Skin epidermis (tissue), 12 donors: Measurements from ENCODE around the gene PALM.

Experiments used
- H3K27ac ChIP-seq, 21 experiments: fragments of 200-600 bp; sonication (generic) in 11 of 21; one replicate each; pipeline ENCODE4 v1.5.0; 2020; ENCODE audit warnings: mild to moderate bottlenecking in 3 of 21, inconsistent platforms in 2 of 21, moderate library complexity in 2 of 21
- H3K4me3 ChIP-seq, 7 experiments: fragments of 200-600 bp; sonication (generic) in 2 of 7; one replicate each; pipeline ENCODE4 v1.5.0; 2020; ENCODE audit warnings: inconsistent platforms in 2 of 7, mild to moderate bottlenecking in 2 of 7, moderate library complexity in 1 of 7

The PALM gene

DNA sequence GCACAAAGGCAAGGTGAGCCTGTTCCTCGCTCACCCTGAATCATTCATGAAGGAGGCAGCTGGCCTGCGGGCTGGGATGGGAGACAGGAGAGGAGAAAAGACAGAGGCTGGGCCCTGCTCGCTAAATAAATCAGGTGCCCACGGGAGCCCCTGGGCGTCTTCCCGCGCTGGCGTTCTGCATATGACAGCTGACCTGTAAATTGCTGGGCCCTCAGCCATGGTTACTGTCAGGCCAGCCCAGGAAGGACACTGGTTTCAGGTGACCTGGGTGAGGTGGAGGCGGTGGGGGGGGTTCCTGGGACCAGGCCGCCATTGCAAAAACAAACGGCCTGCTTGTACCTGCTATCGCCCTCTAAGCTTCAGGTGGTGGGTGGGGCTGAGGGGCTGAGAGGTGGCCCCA is 85.1 kb downstream of the PALM start:
- no peak overlapping the region for H3K27ac ChIP-seq
- H3K4me3 ChIP-seq, result no peak overlapping the region

GRCh38 chr19:795073-795611 is 86.4 kb downstream of the PALM start:
- peak overlapping the region in 7 of 21 experiments; percentile 3 to 73 (median 37) for H3K27ac ChIP-seq
- H3K4me3 ChIP-seq, result no peak overlapping the region

DNA sequence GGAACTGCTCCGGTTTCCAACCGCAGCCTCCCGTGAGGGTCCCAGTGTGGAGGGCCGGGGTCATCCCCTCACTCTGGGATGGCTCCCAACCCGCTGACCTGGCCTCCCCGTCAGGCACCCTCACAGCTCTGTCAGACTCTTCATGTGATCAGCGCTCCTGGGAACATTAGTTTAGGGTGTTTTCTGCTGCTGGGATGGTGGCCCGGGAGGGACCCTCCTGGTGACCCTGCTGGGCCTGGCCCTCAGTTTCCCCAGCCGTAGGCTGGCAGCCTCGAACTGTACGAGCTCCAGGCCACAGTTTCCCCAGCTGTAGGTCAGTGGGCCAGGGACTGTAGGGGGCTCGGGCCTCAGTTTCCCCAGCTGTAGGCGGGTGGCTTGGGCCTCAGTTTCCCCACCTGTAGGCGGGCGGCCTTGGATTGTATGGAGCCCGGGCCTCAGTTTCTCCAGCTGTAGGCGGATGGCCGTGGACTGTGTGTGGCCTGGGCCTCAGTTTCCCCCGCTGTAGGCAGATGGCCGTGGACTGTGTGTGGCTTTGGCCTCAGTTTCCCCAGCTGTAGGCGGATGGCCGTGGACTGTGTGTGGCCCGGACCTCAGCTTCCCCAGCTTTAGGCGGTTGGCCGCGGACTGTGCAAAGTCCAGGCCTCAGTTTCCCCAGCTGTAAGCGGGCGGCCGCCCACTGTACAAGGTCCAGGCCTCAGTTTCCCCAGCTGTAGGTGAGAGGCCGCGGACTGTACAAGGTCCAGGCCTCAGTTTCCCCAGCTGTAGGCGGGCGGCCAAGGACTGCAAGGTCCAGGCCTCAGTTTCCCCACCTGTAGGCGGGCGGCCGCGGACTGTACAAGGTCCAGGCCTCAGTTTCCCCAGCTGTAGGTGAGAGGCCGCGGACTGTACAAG is 87.2 kb downstream of the PALM start:
- H3K27ac ChIP-seq, result peak overlapping the region; percentile 56 to 97 (median 86)

DNA sequence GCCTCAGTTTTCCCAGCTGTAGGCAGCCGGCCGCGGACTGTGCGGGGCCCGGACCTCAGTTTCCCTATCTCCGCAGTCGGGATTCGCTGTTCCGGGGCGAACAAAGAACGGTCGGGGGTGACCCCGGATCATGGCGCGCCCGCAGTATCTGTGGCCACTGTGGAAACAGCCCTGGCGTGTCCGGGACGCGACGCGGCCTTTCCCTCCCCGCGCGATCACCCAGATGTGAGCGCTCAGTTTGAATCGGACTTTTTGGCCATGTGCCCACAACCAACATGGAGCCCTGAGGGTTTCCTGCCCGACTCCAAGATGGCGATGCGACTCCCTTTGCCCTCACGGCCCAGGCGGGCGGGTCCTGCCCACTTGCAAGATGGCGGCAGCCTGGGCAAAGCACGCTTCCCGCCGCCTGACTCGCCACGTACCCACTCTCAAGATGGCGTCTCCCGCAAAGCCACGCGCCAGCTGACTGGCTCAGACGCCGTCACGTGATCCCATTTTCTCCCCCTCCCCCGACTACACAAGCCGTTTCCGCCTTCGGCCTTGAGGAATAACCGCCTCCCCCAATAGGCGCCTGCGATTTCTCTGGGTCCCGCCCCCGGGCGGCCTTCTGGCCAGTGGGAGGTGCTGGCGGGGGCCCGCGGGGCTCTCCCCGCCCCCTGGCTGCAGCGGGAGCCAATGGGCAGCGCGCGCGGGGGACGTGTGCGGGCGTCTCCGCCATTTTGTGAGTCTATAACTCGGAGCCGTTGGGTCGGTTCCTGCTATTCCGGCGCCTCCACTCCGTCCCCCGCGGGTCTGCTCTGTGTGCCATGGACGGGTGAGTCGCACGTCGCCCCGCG is 88.2 kb downstream of the PALM start, which contains the start of gene PTBP1:
PTBP1 (plus strand) TSS at position 761 of the 836 bp plus-strand sequence; CDS start at position 807, 46 bp downstream.
- Histone ChIP-seq H3K4me3 (peak within 1 kb of the TSS; percentile 73 to 99 (median 95)), H3K27ac (peak within 1 kb of the TSS; percentile 92 to 100 (median 98))

More for the DNA sequence above, 87.2 kb downstream of the PALM start:
- peak overlapping the region; percentile 56 to 97 (median 62) for H3K4me3 ChIP-seq
